SHP77 treated with DMSO at 0.1 percent for 48 hours (cell line): ENCODE results near the gene KLHL2.
"Not testable (repeated sequence)": the region's sequence is repeated elsewhere in the genome, so short reads cannot be mapped to it uniquely, and the experiment has no call there.

ENCODE experiments used
- DNase-seq: peaks from one replicate; lab custom pipeline; 2025; lab: John Stamatoyannopoulos, UW

KLHL2 gene

DNA sequence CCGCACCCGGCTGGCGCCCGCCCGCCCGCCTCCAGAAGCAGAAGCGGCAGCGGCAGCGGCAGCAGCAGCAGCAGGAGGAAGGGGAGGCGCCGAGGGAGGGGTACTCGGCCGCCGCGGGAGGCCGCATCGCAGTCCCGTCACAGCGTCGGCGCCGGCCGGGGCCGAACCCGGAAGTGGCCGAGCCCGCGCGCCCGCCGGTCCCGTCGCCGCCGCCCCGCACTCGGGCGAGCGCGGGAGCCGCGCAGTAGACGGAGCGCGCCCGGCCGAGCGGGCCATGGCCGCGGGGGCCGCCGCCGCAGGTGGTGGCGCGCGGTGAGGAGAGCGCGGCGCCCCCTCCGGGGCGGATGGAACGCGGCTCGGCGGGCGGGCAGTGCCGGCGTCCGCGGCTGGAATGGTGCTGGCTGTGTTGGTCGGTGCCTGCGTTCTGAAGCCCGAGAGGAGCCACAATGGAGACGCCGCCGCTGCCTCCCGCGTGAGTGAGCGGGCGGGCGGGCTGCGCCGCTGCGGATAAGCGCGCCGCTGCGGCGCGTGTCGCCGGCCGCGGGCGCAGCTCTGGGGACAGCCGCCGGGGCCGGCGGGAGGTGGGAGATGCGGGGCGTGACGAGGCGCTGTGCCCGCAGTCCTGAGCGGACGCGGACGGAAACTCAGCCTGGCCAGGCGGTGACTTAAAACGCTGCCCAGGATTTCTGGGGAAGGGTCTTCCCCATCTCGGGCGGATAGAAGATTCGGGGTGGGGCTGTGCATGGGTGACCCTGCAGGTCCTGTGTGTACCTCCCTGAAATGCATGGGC lies at the start of gene KLHL2:
TSS of gene KLHL2 (plus strand) at position 131 of the 790 bp plus-strand sequence. CDS start at position 447, 316 bp downstream.
- DNase-seq: peak; percentile 36

GRCh38 chr4:165158762-165159161 lies 48.6 kb upstream of the KLHL2 start:
- no peak for DNase-seq

DNA sequence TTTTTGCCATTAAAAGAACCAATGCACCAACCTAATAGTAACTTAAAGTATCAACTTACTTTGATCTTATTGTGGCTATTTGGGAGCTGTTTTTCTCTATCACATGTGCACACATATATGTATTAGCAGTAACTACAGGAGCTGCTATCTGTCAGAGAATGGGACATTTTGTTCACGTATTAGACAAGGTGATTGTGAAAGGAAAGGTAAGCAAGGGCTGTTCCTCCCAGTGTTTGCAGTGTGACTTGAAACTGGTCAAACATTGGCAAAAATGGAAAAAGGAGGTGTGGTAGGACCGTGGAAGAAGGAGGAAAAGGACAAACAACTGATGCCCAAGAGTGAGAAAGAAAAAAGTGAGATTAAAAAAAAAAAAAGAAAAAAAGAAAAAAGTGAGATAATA lies 43.1 kb upstream of the KLHL2 start:
- no peak for DNase-seq

- not testable (repeated sequence) for DNase-seq
Measured at GRCh38 chr4:165166872-165167271, 40.5 kb upstream of the KLHL2 start.

- no peak for DNase-seq
Measured at GRCh38 chr4:165167650-165168049, 39.7 kb upstream of the KLHL2 start.

DNA sequence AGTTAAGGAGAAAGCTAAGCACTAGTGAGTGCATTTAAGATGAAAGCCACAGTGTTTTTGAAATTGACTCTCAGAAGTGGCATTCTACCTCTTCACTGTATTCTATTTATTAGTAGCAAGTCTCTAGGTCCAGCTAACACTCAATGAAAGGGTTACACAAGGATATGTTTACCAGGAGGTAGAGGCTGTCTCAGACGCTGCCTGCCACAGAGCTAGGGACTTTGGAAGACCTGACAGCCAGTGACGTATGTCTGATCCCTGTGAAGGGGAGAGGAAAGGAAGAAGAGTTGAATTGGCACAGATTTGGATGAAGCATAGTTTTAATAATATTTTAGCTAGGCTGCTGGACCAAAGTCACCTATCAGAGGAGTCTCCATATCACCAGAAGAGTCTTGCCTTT lies 36.5 kb upstream of the KLHL2 start:
- no peak for DNase-seq

- DNase-seq: not testable (repeated sequence)
Measured at GRCh38 chr4:165175470-165175869, 31.9 kb upstream of the KLHL2 start.

DNA sequence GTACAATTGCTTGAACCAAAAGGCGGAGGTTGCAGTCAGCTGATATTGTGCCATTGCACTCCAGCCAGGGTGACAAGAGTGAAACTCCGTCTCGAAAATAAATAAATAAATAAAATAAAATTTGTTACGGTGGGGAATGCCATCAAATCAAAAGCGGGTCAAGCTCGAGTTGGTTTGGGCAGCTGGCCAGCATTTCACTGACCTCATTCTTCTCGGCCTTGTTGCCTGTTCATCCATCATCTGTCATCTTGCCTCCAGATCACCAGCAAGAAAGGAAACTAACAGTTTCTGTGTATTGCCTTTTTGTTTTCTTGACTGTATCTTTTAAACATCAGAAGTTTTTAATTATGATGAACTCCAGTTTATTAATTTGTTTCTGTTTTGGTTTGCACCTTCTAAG lies 31.5 kb upstream of the KLHL2 start:
- no peak for DNase-seq

DNA sequence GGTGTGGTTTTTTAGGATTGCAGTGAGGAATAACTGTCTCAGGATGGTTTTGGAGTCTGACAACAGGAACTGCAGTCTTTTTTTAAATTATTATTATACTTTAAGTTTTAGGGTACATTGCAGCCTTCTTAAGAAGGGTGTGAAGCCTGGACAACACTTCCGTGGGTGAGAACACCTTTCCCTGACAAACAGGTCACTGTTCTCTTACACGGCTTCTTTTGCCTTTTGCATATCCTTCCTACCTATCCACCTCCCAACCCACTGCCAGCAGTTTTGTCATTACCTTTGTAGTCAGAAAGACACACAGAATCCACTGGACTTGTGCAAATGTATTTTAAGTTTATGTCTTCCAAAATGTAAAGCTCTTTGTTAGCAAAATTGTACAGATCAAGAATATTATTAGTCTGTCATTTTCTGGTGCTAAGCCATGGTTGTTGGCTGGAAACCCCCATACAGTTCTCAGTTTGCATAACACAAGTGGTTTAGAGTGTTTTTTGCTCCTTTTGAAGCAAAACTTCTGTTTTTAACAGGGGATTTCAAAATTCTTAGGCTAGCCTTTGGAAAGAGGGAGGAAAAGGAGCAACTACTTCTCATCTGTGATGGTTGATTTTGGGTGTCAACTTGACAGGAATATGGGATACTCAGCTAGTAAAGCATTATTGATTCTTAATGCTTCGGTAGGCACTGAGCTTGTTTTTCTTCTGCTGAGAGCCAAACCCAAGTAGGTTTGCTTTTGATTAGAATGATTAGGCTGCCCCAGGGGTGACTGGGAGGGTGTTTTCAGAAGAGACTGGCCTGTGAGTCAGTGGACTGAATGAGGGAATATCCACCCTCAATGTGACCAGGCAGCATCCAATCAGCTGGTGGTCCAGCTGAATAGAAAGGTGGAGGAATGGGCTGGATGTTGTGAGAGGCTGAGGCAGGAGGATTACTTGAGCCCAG lies 29.4 kb upstream of the KLHL2 start:
- DNase-seq: no peak

DNA sequence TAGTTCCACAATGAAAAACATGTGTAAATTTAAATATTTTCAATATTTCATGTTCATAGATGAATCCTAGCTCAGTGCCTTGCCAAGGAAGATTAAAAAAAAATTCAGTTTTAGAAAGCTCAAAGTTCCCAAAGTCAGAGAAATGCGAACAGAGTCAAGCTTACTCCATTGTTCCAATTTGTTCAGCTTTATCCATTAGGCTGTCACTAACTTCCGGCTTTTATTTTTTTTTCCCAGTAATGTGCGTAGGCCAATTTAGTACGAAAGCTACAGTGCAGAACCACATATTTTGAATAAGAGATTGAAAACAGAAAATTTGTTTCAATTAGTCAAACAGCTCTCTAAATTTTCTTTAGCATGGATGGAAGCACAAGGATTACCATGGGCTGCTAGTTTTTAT lies 23.1 kb upstream of the KLHL2 start:
- DNase-seq: no peak

GRCh38 chr4:165184998-165185397 lies 22.4 kb upstream of the KLHL2 start:
- not testable (repeated sequence) for DNase-seq

DNA sequence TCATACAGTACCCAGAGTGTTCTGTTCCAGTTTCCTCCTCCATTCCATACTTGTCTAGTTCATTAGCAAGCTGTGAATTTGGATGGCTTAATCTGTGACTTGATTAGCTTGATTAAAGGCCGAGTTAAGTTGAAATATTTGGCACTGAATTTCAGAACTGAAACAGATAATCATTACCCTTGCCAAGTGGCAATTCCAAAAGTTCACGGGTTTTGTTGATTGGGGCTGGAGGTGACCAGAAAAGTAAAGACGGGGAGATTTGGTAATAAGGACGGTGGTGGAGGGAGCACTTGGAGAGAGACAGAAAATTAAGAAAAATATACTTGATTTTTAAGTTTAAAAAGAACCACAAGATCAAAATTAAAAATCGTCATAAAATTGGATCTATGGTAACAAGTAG lies 21.9 kb upstream of the KLHL2 start:
- DNase-seq: no peak

DNA sequence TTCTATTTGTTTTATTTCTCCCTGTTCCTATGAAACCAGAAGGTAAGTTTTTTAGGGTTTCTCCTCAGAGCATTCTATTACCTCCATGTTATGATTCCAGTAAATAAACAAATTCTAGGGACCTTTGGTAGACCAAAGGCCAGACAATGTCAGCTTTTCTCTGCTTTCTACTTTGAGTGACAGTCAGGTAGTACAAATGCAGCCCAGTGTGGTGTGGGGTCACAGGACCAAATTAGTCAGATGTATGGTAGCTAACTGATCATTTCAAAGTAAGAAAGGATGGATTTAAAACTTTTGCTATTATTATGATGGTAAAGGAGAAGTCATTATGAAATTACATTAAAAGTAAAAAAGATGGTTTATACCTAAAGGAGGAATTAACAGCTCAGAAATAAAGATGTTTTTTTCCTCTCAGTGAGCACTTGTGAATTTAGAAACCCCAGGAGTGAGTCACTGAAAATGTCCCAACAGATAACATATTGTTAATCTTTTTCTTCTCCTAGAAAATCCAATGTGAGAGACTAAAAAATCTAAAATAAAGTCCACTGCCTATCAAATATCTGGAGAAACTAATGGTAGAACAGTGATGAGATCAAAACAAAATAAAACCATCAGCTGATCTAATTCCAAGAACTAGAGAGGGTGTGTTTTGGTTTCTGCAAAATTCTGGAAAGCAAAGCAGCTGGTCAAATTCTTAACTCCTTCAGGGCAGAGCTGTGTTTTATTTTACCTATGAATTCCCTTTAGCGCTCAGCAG lies 16.6 kb upstream of the KLHL2 start:
- no peak for DNase-seq

DNA sequence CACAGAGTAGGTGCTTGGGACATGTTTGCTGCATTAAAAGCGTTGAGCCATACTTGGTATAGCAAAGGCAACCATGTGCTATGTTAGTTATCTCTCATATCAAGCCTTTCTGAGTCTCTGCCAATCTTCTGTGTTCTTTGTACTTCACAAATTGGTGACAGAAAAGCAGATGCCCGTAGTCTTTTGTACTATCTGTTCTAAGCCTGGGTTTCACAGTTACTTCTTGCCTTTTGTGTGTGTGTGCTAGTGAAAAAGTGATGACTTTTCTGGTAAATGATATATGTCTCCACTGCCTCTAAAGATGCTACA lies 16.1 kb upstream of the KLHL2 start:
- DNase-seq: no peak

DNA sequence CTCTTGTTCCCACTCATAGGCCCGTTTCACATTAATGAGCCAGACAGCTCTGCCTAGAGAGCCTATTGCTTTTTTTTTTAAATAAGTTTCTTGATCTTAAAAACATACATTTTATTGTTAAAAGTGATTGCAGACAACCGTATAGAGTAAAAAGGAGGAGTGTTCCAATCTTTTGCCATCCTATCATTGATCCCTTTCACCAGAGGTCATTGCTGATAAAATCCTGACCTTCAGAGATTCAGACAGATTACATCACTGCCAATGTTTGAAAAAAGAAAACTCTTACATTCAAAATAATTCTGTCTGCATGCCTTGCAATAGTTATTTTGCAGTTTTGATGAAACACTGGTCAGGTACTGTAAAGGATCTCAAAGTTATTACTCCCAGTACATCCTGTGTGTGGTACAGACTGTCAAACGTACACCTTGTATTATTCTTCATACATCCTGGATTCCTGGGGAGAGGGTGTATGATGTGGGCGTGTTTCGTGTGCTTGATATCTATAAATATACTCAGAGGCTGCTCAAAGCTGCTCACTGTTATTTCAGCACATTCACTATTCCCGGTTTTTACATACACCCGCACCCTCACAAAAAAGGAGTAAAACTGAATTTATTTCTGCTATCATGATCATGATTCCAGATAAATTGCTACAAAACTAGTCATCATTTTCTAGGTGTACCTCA lies 15.4 kb upstream of the KLHL2 start:
- DNase-seq: no peak

- no peak for DNase-seq
Measured at GRCh38 chr4:165192500-165192898, 14.9 kb upstream of the KLHL2 start.

DNA sequence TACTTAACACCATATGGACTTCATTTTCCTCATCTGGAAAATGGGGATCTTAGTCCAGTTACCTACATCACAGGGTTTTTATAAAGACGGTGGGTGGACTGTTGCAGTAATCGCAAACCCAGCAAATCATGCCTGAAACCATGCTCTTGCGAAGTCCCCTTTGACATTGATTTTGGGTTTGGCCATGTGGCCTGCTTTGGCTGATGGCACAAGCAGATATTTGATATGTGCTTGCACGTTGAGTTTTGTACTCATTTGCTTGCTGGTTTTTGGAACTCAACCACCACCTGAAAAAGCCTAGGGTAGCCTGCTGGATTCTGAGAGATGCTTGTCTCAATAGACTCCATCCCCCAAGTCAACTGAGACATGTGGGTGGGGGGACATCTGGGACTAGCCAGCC lies 14.4 kb upstream of the KLHL2 start:
- DNase-seq: no peak

- no peak for DNase-seq
Measured at GRCh38 chr4:165194368-165194767, 13.0 kb upstream of the KLHL2 start.

DNA sequence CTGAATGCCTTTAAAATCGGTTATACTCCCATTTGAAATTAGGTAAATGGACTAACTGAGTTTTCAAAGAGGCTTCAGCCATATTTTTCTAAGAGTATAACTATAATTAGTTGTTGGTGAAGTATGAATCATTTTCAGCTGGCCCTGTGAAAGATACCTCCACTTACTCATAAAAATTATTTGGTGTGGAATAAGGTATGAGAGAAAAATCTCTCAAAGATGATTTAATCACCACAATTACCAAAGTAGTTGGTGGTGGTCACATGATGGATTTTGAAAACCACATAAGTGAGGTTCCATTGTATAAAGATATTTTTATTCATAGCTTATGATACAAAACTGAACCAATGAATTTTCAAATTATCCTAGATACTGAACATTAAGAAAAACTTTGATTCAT lies 9.0 kb upstream of the KLHL2 start:
- DNase-seq: no peak

DNA sequence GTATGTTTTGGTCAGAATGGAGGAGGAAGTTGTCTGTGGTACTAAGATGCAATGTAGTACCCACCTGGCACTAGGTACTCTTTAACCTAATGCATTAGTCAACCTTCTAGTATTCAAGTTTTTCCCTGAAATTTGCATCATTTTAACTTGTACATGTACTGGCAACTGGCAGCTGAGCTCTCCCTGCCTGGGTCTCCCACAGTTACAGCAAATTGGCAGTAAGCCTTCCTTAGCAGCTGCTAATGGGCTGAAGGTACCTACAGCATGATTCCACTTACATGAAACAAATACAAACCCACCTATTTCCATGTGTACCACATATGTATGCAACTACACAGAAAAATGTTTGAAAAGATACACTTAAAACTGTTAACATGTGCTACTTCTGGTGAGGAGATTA lies 8.1 kb upstream of the KLHL2 start:
- no peak for DNase-seq

GRCh38 chr4:165199722-165200121 lies 7.6 kb upstream of the KLHL2 start:
- no peak for DNase-seq

DNA sequence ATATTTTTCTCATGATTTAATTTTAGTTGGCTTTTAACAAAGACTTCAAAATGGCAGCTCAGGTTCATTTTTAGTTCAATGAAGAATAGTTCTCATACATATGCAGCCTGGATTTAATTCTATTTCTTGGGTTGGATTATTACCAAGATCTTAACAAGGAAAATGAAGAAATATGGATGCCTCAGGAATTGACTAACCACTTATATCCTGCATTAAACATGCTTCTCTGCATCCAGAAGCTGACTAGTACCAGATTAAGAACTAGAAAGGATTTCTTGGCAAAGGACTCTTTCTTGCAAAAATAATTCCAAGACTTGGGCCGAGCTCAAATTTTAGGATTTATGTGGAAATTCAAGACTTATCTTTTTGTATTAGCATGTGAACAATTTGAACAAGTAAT lies 5.6 kb upstream of the KLHL2 start:
- no peak for DNase-seq
